Fibroblast of pulmonary artery (primary cell): ENCODE results near the gene CERT1.
A peak's percentile ranks its signal among the peaks of the same experiment; 100 is the strongest.

Experiments
- DNase-seq: peaks from one replicate; pipeline ENCODE4 v3.0.0-alpha.2; 2010; ENCODE audit warnings: low read depth
- H3K4me3 ChIP-seq: replicated peaks from 2 replicates; pipeline ENCODE4 v1.5.1; 2011; ENCODE audit warnings: low read depth, mild to moderate bottlenecking, control low read depth, low read length, moderate library complexity
- TF ChIP-seq, protein P1 (sequence below): IDR thresholded peaks from 2 replicates; pipeline ENCODE4 v1.5.1; 2011; ENCODE audit warnings: mild to moderate bottlenecking, control low read depth, low read length, inconsistent platforms; ENCODE audit errors: missing control alignments

Gene CERT1

DNA sequence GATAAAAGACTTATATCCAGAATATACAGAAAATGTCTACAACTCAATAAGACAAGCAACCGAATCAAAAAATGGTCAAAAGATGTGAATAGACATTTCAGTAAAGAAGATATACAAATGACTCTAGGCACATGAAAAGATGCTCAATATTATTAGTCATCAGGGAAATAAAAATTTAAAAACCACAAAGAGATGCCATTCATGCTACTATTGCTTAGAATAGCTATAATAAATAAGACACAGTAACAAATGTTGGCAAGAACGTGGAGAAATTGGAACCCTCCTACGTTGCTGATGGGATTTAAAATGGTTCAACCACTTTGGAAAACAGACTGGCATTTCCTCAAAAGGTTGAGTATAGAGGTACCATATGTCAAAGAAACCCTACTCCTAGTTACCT lies 40.0 kb upstream of the CERT1 start:
- H3K4me3 ChIP-seq: no peak overlapping the region
- TF ChIP-seq, protein P1, sequence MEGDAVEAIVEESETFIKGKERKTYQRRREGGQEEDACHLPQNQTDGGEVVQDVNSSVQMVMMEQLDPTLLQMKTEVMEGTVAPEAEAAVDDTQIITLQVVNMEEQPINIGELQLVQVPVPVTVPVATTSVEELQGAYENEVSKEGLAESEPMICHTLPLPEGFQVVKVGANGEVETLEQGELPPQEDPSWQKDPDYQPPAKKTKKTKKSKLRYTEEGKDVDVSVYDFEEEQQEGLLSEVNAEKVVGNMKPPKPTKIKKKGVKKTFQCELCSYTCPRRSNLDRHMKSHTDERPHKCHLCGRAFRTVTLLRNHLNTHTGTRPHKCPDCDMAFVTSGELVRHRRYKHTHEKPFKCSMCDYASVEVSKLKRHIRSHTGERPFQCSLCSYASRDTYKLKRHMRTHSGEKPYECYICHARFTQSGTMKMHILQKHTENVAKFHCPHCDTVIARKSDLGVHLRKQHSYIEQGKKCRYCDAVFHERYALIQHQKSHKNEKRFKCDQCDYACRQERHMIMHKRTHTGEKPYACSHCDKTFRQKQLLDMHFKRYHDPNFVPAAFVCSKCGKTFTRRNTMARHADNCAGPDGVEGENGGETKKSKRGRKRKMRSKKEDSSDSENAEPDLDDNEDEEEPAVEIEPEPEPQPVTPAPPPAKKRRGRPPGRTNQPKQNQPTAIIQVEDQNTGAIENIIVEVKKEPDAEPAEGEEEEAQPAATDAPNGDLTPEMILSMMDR: no peak
- peak; percentile 42 for DNase-seq

DNA sequence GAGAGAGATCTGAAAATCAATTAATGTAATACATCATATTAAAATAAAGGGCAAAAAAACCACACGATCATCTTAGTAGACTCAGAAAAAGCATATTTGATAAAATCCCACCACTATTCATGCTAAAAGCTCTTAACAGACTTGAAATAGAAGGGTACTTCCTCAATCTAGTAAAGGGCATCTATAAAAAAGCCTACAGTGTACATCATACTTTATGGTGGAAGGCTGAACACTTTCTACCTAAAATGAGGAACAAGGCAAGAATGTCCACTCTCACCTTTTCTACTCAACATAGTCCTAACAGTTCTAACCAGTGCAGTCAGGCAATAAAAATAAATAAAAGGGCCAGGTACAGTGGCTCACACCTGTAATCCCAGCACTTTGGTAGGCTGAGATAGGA lies 39.2 kb upstream of the CERT1 start:
- no peak for DNase-seq
- no peak overlapping the region for H3K4me3 ChIP-seq
- TF ChIP-seq, protein P1: no peak

DNA sequence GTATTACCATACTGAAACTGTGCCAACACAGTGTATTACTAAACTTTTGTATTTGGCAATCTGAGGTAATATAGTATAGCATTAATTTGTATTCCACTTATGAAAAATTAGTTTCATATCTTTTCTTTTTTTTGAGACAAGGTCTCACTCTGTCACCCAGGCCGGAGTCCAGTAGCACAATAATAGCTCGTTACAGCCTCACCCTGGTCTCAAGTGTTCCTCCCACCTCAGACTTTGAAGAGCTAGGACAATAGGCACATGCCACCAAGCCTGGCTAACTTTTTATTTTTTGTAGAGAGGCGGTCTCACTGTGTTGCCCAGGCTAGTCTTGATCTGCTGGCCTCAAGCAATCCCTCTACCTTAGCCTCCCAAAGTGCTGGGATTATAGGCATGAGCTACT lies 36.4 kb upstream of the CERT1 start:
- DNase-seq: no peak
- TF ChIP-seq, protein P1: no peak
- no peak overlapping the region for H3K4me3 ChIP-seq

DNA sequence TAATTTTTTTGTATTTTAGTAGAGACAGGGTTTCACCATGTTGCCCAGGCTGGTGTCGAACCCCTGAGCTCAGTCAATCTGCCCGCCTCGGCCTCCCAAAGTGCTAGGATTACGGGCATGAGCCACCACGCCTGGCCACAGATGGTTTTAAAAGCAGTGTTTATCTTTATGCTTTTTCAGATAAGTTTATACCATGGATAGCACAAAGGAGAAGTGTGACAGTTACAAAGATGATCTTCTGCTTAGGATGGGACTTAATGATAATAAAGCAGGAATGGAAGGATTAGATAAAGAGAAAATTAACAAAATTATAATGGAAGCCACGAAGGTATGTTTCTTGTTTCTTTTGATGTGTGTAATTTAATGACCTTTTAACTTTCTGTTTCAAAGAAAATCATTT lies 35.4 kb upstream of the CERT1 start:
- DNase-seq: no peak
- no peak overlapping the region for H3K4me3 ChIP-seq
- TF ChIP-seq, protein P1: no peak

DNA sequence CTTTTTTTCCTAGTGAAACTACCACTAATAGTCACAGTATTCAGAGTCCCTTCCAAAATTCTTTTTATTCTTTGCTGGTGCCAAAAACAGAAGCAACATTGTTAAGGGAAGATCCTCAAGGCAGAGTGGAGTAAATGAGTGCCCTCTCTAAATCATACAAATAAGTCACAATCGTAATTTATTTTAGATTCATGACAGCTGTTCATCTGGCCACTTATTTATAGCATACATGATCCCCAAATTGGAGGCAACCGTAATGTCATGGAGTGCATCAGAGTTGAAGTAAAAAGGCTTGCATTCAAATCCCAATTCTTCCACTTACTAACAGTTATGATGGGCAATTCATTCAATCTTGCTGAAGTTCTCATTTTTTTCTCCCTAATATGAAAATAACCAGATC lies 33.7 kb upstream of the CERT1 start:
- TF ChIP-seq, protein P1: no peak
- no peak overlapping the region for H3K4me3 ChIP-seq
- no peak for DNase-seq

DNA sequence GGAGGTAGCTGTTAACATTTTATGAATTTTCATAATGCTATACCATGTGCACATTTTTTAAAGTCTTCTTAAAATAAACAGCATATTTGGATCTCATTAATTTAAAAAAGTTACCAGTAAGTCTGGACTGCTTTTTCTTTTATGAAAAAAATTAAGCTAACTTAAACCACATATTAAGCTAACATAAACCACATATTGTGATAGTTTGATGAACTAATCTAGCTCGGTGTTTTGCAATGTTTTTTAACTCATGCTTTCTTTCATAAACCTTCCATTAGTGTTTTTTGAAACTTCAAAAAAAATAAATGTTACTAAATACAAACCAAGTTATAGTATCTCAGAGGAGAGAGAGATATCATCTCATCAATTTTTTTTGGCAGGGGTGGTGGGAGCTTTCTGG lies 26.8 kb upstream of the CERT1 start:
- TF ChIP-seq, protein P1: no peak
- DNase-seq: no peak
- H3K4me3 ChIP-seq: no peak overlapping the region

DNA sequence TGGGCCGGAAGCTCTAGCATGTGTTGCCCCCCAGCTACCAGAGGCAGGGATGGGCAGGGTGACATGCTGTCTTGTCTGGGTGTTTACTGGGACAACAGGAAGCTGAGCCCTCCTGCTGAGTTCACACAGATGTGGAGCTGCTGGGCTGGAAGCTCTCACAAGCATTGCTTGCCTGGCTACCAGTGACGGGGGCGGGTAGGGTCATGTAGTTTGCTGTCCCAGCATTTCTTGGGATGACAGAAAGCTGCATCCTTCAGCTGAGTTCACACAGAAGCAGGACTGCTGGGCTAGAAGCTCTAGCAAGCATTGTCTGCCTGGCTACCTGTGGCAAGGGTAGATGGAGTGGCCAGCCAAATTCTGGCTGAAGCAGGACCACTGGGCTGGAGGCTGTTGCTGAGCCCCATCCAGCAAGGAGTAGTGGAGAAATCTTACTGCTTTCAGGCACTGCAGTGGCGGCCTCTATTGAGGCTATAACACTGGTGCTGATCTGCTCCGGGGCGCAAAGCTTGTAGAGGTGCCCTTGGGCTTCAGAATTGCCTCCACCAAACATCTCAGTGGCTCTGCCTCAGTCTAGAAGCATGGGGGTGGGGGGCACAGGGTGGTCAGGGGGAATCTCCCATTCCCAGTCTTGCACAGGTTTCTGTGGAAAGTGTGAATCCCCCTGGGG lies 25.4 kb upstream of the CERT1 start:
- no peak overlapping the region for H3K4me3 ChIP-seq
- TF ChIP-seq, protein P1: no peak
- DNase-seq: no peak
